AG20443 (cell line): ENCODE results near the gene RPL7L1.

Source experiments
- DNase-seq: peaks from one replicate; pipeline ENCODE4 v3.0.0; 2012; ENCODE audit warnings: low spot score, mixed read lengths

Gene RPL7L1

DNA sequence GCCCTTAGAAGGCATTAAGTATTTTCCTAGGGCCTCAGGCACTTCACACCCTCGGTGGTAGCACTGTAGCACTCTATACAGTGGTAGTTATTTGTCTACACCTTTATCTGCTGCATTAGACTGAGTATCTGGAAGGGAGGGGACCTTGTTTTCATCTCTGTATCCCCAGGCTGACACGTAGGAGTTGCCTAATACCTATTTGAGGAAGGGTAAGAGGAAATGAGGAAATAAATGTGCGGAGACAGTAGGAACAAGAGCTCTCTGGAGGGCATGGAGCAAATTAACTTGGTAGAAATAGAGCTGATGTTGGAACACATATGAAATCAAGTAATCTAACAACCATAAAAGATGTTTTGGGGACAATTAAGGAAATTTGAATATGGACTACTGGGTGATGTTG is 53.8 kb downstream of the RPL7L1 start:
- no peak for DNase-seq

DNA sequence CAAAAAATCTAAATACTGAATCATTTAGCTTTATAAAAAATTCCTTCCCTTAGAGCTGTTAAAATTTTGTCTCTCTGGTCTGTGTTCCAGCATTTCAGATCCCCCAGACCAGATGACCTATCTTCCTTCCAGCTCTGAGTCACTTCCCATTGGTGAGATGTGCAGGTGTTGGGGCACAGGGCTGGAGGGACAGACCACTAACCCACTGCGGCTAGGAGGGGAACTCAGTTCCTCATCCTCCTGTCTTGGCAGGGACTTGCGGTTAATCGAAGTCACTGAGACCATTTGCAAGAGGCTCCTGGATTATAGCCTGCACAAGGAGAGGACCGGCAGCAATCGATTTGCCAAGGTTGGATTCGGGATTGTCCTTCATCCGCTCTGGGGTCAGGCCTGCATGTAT is 55.9 kb downstream of the RPL7L1 start:
- no peak for DNase-seq

DNA sequence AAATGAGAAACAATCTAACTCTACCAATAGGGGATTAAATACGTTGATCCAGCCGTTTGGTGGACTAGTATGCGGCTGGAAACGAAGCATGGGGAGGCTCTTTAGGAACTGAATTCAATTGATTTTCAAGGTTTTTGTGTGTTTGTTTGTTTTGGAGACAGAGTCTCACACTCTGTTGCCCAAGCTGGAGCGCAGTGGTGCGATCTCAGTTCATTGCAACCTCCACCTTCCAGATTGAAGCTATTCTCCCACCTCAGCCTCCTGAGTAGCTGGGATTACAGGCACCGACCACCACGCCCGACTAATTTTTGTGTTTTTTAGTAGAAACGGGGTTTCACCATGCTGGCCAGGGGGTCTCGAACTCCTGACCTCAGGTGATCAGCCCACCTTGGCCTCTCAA is 57.0 kb downstream of the RPL7L1 start:
- no peak for DNase-seq

DNA sequence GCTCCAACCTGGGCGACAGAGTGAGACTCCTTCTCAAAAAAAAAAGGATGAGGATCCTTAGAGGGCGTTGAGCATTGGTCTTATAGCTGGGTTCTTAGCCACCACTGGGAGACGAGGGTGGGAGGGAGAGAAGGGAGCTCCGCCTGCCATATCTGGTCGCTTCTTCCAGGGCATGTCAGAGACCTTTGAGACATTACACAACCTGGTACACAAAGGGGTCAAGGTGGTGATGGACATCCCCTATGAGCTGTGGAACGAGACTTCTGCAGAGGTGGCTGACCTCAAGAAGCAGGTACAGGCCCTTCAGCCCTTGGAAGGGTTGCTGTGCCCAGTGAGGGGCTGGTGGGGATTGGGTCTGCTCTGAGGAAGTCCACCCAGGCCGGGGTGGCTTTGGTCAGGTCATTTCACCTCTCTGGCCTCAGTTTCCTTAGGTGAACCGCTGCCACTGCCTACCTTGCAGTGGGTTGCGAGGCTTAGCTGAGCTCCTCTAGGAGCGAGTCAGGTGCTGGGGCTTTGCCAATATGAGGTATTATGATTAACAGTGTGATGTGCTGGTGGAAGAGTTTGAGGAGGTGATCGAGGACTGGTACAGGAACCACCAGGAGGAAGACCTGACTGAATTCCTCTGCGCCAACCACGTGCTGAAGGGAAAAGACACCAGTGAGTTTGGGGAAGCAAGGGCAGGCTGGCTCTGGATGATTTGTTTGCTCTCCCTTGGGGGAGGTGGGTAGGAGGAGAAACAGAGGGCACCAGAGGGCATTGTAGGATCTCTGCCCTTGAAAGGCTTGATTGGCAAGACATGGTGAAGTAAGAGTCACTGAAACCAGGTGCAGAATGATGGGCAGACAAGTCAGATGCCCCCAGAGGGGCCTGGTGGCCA is 58.4 kb downstream of the RPL7L1 start:
- DNase-seq: no peak

GRCh38 chr6:42938428-42938796 is 59.0 kb downstream of the RPL7L1 start:
- DNase-seq: no peak

- DNase-seq: peak; percentile 4
Measured at GRCh38 chr6:42938987-42939809, 59.8 kb downstream of the RPL7L1 start.
